Measurements from ENCODE around the gene VMP1.
"Not testable (repeated sequence)": the region's sequence is repeated elsewhere in the genome, so short reads cannot be mapped to it uniquely, and the experiment has no call there.

DNA sequence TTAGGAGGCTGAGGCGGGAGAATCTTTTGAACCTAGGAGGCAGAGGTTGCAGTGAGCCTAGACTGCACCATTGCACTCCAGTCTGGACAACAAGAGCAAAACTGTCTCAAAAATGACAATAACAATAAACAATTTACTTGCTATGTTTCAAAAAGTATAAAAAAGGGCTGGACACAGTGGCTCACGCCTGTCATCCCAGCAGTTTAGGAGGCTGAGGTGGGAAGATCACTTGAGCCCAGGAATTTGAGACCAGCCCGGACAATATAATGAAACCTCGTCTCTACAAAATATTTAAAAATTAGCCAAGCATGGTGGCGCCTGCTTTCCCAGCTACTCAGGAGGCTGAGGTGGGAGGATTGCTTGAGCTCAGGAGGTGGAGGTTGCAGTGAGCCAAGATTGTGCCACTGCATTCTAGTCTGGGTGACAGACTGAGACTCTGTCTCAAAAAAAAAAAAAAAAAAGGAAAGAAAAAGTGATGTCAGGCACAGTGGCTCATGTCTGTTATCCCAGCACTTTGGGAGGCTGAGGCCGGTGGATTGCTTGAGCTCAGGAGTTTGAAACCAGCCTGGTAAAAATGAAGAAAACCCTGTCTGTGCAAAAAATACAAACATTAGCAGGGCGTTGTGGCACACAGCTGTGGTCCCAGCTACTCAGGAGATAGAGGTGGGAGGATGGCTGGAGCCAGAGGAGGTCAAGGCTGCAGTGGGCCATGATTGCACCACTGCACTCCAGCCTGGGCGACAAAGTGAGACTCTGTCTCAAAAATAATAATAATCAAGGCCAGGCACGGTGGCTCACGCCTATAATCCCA, 146.7 kb downstream of the VMP1 start:
- TF ChIP-seq, protein P1, sequence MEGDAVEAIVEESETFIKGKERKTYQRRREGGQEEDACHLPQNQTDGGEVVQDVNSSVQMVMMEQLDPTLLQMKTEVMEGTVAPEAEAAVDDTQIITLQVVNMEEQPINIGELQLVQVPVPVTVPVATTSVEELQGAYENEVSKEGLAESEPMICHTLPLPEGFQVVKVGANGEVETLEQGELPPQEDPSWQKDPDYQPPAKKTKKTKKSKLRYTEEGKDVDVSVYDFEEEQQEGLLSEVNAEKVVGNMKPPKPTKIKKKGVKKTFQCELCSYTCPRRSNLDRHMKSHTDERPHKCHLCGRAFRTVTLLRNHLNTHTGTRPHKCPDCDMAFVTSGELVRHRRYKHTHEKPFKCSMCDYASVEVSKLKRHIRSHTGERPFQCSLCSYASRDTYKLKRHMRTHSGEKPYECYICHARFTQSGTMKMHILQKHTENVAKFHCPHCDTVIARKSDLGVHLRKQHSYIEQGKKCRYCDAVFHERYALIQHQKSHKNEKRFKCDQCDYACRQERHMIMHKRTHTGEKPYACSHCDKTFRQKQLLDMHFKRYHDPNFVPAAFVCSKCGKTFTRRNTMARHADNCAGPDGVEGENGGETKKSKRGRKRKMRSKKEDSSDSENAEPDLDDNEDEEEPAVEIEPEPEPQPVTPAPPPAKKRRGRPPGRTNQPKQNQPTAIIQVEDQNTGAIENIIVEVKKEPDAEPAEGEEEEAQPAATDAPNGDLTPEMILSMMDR (IDR thresholded peaks at IDR 0.05; ENCODE audit: insufficient read depth, low read length, poor library complexity, severe bottlenecking) = not testable (repeated sequence)
- TF ChIP-seq EZH2phosphoT487 (conservative IDR thresholded peaks at IDR 0.05; ENCODE audit: low read length) = not testable (repeated sequence)
